ENCODE results near the gene MAD1L1.

MAD1L1 gene

DNA sequence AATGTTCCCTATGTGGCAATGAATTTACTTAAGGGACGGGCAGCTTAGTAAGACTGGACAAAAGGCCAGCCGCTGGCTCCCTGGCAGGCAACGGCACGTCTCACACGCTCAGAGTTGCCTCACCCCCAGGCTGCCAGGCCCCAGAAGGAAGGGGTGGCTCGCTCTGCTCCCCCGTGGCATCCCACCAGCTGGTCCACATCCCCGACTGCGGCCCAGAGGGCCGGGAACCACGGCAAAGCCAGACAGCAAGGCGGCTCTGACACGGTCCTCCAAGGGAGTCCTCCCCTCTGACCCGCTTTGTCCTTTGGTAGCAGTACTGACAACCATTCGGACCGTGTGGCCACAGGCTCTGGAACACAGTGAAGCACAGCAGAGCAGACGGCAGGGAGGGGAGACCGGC is 43.4 kb upstream of the MAD1L1 start:
- Histone ChIP-seq H3K27ac (ENCODE audit: extremely low read depth, low read depth, low read length) (no peak overlapping the region), H3K4me3 (ENCODE audit: low read depth, low read length) (no peak overlapping the region), H3K9me3 (ENCODE audit: control insufficient read depth, insufficient read depth, low read depth, low read length) (no peaks in the 10 kb centered on the region), H3K4me1 (ENCODE audit: control insufficient read depth, insufficient read depth, low read length) (no peaks in the 10 kb centered on the region), H3K36me3 (ENCODE audit: control insufficient read depth in 2 of 2, insufficient read depth in 1 of 2, low read length in 2 of 2) (peaks cover 0 to 2% of the 10 kb centered on the region in 2 experiments; a peak in 1 of 3 replicates)
- POLR2A ChIA-PET: no interaction called here
- TF ChIP-seq ZNF23 (tag by site-specific recombination; IDR thresholded peaks at IDR 0.05; ENCODE audit: borderline replicate concordance) (no peak), ZNF626 (tag by site-specific recombination; IDR thresholded peaks at IDR 0.05) (no peak), ZNF654 (tag by site-specific recombination; IDR thresholded peaks at IDR 0.05; ENCODE audit: low read depth) (no peak), FEZF1 (tag by site-specific recombination; IDR thresholded peaks at IDR 0.05) (no peak), RBAK (tag by site-specific recombination; IDR thresholded peaks at IDR 0.05) (no peak), ZNF596 (tag by site-specific recombination; IDR thresholded peaks at IDR 0.05) (no peak), KLF7 (tag by site-specific recombination; IDR thresholded peaks at IDR 0.05; ENCODE audit: borderline replicate concordance) (no peak)
- CTCF ChIA-PET: no interaction called here

DNA sequence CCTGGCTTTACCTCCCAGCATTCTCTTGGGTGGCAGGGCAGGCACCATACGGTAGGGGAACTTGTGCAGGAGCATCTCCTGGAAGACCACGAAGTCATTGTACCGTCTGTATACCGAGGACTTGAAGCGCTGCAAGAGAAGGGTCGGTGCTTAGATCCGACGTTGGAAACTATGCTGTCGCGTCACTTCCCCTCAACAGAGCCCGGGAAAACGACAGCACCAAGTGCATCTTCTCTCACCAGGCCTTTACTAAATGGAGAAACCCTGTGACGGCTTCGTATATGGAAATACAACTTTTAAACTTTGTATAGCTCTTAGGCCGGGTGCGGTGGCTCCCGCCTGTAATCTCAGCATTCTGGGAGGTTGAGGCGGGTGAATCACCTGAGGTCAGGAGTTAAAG is 42.4 kb upstream of the MAD1L1 start:
- Histone ChIP-seq H3K27ac (ENCODE audit: extremely low read depth, low read depth, low read length) (no peak overlapping the region), H3K4me3 (ENCODE audit: low read depth, low read length) (no peak overlapping the region), H3K4me1 (ENCODE audit: control insufficient read depth, insufficient read depth, low read length) (no peaks in the 10 kb centered on the region), H3K9me3 (ENCODE audit: control insufficient read depth, insufficient read depth, low read depth, low read length) (no peaks in the 10 kb centered on the region), H3K36me3 (ENCODE audit: control insufficient read depth in 2 of 2, insufficient read depth in 1 of 2, low read length in 2 of 2) (peaks cover 0 to 4% of the 10 kb centered on the region in 2 experiments; a peak in 1 of 3 replicates)
- TF ChIP-seq GLIS2 (tag by site-specific recombination; IDR thresholded peaks at IDR 0.05) (no peak), ZNF600 (tag by site-specific recombination; IDR thresholded peaks at IDR 0.05) (no peak), ZNF624 (tag by site-specific recombination; IDR thresholded peaks at IDR 0.05) (no peak), KLF1 (tag by site-specific recombination; IDR thresholded peaks at IDR 0.05) (no peak)
- TF ChIP-seq, protein P1, sequence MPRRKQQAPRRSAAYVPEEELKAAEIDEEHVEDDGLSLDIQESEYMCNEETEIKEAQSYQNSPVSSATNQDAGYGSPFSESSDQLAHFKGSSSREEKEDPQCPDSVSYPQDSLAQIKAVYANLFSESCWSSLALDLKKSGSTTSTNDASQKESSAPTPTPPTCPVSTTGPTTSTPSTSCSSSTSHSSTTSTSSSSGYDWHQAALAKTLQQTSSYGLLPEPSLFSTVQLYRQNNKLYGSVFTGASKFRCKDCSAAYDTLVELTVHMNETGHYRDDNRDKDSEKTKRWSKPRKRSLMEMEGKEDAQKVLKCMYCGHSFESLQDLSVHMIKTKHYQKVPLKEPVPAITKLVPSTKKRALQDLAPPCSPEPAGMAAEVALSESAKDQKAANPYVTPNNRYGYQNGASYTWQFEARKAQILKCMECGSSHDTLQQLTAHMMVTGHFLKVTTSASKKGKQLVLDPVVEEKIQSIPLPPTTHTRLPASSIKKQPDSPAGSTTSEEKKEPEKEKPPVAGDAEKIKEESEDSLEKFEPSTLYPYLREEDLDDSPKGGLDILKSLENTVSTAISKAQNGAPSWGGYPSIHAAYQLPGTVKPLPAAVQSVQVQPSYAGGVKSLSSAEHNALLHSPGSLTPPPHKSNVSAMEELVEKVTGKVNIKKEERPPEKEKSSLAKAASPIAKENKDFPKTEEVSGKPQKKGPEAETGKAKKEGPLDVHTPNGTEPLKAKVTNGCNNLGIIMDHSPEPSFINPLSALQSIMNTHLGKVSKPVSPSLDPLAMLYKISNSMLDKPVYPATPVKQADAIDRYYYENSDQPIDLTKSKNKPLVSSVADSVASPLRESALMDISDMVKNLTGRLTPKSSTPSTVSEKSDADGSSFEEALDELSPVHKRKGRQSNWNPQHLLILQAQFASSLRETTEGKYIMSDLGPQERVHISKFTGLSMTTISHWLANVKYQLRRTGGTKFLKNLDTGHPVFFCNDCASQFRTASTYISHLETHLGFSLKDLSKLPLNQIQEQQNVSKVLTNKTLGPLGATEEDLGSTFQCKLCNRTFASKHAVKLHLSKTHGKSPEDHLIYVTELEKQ (tag by site-specific recombination; IDR thresholded peaks at IDR 0.05; ENCODE audit: borderline replicate concordance): no peak
- TF ChIP-seq, protein P2, sequence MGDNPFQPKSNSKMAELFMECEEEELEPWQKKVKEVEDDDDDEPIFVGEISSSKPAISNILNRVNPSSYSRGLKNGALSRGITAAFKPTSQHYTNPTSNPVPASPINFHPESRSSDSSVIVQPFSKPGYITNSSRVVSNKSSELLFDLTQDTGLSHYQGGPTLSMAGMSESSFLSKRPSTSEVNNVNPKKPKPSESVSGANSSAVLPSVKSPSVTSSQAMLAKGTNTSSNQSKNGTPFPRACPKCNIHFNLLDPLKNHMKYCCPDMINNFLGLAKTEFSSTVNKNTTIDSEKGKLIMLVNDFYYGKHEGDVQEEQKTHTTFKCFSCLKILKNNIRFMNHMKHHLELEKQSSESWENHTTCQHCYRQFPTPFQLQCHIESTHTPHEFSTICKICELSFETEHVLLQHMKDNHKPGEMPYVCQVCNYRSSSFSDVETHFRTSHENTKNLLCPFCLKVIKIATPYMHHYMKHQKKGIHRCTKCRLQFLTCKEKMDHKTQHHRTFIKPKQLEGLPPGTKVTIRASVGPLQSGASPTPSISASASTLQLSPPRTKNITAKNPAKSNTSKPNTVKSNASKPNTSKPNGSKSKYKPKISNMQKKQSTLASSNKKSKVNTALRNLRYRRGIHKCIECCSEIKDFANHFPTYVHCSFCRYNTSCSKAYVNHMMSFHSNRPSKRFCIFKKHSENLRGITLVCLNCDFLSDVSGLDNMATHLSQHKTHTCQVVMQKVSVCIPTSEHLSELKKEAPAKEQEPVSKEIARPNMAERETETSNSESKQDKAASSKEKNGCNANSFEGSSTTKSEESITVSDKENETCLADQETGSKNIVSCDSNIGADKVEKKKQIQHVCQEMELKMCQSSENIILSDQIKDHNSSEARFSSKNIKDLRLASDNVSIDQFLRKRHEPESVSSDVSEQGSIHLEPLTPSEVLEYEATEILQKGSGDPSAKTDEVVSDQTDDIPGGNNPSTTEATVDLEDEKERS (tag by site-specific recombination; IDR thresholded peaks at IDR 0.05): no peak
- TF ChIP-seq, protein P3, sequence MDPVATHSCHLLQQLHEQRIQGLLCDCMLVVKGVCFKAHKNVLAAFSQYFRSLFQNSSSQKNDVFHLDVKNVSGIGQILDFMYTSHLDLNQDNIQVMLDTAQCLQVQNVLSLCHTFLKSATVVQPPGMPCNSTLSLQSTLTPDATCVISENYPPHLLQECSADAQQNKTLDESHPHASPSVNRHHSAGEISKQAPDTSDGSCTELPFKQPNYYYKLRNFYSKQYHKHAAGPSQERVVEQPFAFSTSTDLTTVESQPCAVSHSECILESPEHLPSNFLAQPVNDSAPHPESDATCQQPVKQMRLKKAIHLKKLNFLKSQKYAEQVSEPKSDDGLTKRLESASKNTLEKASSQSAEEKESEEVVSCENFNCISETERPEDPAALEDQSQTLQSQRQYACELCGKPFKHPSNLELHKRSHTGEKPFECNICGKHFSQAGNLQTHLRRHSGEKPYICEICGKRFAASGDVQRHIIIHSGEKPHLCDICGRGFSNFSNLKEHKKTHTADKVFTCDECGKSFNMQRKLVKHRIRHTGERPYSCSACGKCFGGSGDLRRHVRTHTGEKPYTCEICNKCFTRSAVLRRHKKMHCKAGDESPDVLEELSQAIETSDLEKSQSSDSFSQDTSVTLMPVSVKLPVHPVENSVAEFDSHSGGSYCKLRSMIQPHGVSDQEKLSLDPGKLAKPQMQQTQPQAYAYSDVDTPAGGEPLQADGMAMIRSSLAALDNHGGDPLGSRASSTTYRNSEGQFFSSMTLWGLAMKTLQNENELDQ (tag by site-specific recombination; IDR thresholded peaks at IDR 0.05; ENCODE audit: low read depth): no peak
- TF ChIP-seq, protein P4, sequence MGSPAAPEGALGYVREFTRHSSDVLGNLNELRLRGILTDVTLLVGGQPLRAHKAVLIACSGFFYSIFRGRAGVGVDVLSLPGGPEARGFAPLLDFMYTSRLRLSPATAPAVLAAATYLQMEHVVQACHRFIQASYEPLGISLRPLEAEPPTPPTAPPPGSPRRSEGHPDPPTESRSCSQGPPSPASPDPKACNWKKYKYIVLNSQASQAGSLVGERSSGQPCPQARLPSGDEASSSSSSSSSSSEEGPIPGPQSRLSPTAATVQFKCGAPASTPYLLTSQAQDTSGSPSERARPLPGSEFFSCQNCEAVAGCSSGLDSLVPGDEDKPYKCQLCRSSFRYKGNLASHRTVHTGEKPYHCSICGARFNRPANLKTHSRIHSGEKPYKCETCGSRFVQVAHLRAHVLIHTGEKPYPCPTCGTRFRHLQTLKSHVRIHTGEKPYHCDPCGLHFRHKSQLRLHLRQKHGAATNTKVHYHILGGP (tag by site-specific recombination; IDR thresholded peaks at IDR 0.05): no peak
- POLR2A ChIA-PET: no interaction called here
- CTCF ChIA-PET: no interaction called here

Measured in HEK293 (cell line).